ENCODE measurements around the gene SBF2. TPM values are rescaled to one million over a fixed set of nuclear protein-coding genes. Genes with fewer than 3 reads are reported as not detected.
A peak's percentile ranks its signal among the peaks of the same experiment; 100 is the strongest.

SBF2 gene
- total and polyA plus RNA-seq, 2 of the 13 experiments (the other 11 are each of a cell fraction or from before 2014, with no cell fraction given) = 24.0 to 45.8 TPM

GRCh38 chr11:9765320-9766101 lies 528.5 kb downstream of the SBF2 start (continued):
- peak; percentile 89 for TF ChIP-seq DPF2 (CRISPR knock-in tag; IDR thresholded peaks at IDR 0.05; ENCODE audit: borderline replicate concordance, low read depth)
- peak; percentile 89 for TF ChIP-seq NR2F2 (IDR thresholded peaks at IDR 0.05; ENCODE audit: borderline replicate concordance, low read depth)
- peak; percentile 90 for TF ChIP-seq ELF3 (CRISPR knock-in tag; IDR thresholded peaks at IDR 0.05)
- peak; percentile 63 for TF ChIP-seq THAP11 (CRISPR knock-in tag; IDR thresholded peaks at IDR 0.05)
- peak; percentile 52 for TF ChIP-seq XRCC5 (optimal IDR thresholded peaks at IDR 0.05; ENCODE audit: low read length)
- peak; percentile 94 for TF ChIP-seq STAT6 (CRISPR knock-in tag; IDR thresholded peaks at IDR 0.05; ENCODE audit: borderline replicate concordance)
- TF ChIP-seq SRY (CRISPR knock-in tag; IDR thresholded peaks at IDR 0.05) = 0 out of 2 replicates have a peak, but pooled peaks have one; percentile 33
- peak; percentile 96 for TF ChIP-seq NR2F6 (IDR thresholded peaks at IDR 0.05)
- TF ChIP-seq NR2F6 (CRISPR knock-in tag; IDR thresholded peaks at IDR 0.05) = peak; percentile 98
- TF ChIP-seq TEAD2 (CRISPR knock-in tag; IDR thresholded peaks at IDR 0.05) = no peak
- no peak; the same call in 1 of the 2 replicates for TF ChIP-seq ZNF660 (CRISPR knock-in tag; IDR thresholded peaks at IDR 0.05; ENCODE audit: borderline replicate concordance, low read depth)
- TF ChIP-seq SALL1 (CRISPR knock-in tag; IDR thresholded peaks at IDR 0.05) = peak; percentile 93
- peak; percentile 87 for TF ChIP-seq ZNF788 (CRISPR knock-in tag; IDR thresholded peaks at IDR 0.05; ENCODE audit: borderline replicate concordance)
- no peak for TF ChIP-seq ZNF44 (CRISPR knock-in tag; IDR thresholded peaks at IDR 0.05)
- TF ChIP-seq TBL1XR1 (IDR thresholded peaks at IDR 0.05; ENCODE audit: borderline replicate concordance, low read length, partially characterized antibody) = no peak
- peak; percentile 98 for TF ChIP-seq HOMEZ (CRISPR knock-in tag; IDR thresholded peaks at IDR 0.05; ENCODE audit: low read depth)
- TF ChIP-seq ZNF280B (CRISPR knock-in tag; IDR thresholded peaks at IDR 0.05; ENCODE audit: borderline replicate concordance) = peak; percentile 19; the same call in 1 of the 2 replicates
- TF ChIP-seq FOXO4 (CRISPR knock-in tag; conservative IDR thresholded peaks at IDR 0.05) = no peak
- TF ChIP-seq ETS1 (CRISPR knock-in tag; IDR thresholded peaks at IDR 0.05) = no peak
- peak; percentile 78; the same call in 1 of the 2 replicates for TF ChIP-seq ZNF350 (CRISPR knock-in tag; IDR thresholded peaks at IDR 0.05; ENCODE audit: borderline replicate concordance, low read depth)
